Measurements from ENCODE around the gene PLPP7. TPM values are rescaled to one million over a fixed set of nuclear protein-coding genes. Genes with fewer than 3 reads are reported as not detected.

PLPP7 gene
- polyA plus RNA-seq, 1 of the 3 experiments (the other 2 are of a cell fraction), result 8.6 TPM

DNA sequence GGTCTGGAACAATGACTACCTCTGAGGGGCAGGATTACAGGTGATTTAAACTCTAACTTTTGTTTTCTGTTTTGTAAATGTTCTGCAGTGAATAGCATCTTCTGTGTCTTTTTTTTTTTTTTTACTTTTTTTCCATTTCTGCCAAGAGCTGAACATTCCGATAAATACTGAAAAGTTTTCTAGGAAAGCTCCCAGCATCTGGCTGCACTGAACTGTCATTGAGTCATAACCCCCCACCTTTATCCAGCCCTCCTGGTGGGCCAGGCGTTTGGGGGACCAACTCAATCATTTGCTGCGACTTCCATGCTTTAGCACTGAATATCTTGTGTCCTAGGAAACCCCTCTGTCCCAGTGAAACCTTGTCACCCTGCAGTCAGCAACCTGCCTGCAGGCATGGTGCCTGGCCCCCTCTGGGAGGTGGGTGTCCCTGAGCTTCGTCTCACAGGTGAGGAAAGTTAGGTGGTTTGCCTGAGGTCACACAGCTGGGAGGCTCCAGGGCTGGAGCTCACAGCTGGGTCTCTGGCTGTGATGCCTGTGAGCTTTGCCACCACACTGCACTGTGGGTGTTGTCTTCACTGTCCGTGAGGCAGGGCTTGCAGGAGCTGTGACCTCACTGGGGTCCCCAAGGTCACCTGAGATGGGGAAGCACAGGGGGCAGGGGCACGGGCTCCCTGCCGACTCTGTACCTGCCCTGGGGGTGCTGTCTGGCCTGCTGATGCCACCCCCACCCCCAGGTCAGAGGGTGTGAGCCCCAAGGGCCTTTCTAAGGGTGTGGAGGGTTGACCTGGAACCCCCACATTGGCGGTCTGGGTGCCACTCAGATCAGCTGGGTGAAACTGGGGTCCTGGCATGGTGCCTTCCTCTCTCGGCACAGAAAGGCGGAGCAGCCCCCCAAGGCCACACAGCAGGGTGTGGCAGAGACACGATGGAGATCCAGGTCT lies 14.1 kb downstream of the PLPP7 start:
- H3K9me3 ChIP-seq, result no peaks in the 10 kb centered on the region
- no peak overlapping the region for H3K4me2 ChIP-seq
- no peak overlapping the region for H3K9ac ChIP-seq
- no peaks in the 10 kb centered on the region for H3K36me3 ChIP-seq (replicated peaks in 1 of 2; ENCODE audit: control insufficient read depth in 1 of 2, insufficient read depth in 2 of 2, low read length in 1 of 2)
- H4K20me1 ChIP-seq (ENCODE audit: insufficient read depth), result no peaks in the 10 kb centered on the region
- no peaks in the 10 kb centered on the region for H3K79me2 ChIP-seq (ENCODE audit: insufficient read depth)
- TF ChIP-seq SMC3 (IDR thresholded peaks at IDR 0.05; ENCODE audit: low read depth, low read length) (no peak), POLR2AphosphoS5 (IDR thresholded peaks at IDR 0.05; ENCODE audit: low read depth, low read length) (no peak), RXRA (IDR thresholded peaks at IDR 0.05; ENCODE audit: borderline replicate concordance, low read depth) (no peak), GABPA (IDR thresholded peaks at IDR 0.05; ENCODE audit: low read depth) (no peak), CHD2 (IDR thresholded peaks at IDR 0.05; ENCODE audit: low read length, partially characterized antibody) (no peak), GATA2 (CRISPR knock-in tag; IDR thresholded peaks at IDR 0.05) (no peak), EZH2phosphoT487 (IDR thresholded peaks at IDR 0.05; ENCODE audit: borderline replicate concordance, low read depth) (no peak), SIN3A (IDR thresholded peaks at IDR 0.05; ENCODE audit: borderline replicate concordance, low read depth, low read length) (no peak), NFIC (IDR thresholded peaks at IDR 0.05; ENCODE audit: borderline replicate concordance) (no peak)
- H3K9me2 ChIP-seq, result no peaks in the 10 kb centered on the region
- no peak overlapping the region for H2AFZ ChIP-seq (ENCODE audit: low read depth)
- ChIA-PET POLR2A (no interaction called here), CTCF (interaction anchor here (1.0 to 1.5 kb wide), 2 partner anchors 9 to 33 kb away, joined by 3 to 4 read pairs; no protein-coding TSS in a partner anchor)
- no peaks in the 10 kb centered on the region for H3F3A ChIP-seq (replicated peaks; ENCODE audit: insufficient read depth)
- H3K27me3 ChIP-seq (ENCODE audit: insufficient read depth), result no peaks in the 10 kb centered on the region
- no peak overlapping the region for H3K4me3 ChIP-seq (ENCODE audit: low read depth in 2 of 2, low read length in 1 of 2)
- no peak overlapping the region for H3K27ac ChIP-seq (ENCODE audit: low read depth in 2 of 2, low read length in 1 of 2)
- 84% methylated on average over 4 of the region's 11 CpGs for WGBS (ENCODE audit: low lambda C conversion rate)
- no peak for DNase-seq
- peaks cover 0 to 7% of the 10 kb centered on the region in 2 experiments; a peak in 1 of 4 replicates for H3K4me1 ChIP-seq (ENCODE audit: control insufficient read depth in 1 of 2, insufficient read depth in 2 of 2, low read depth in 1 of 2, low read length in 1 of 2)

DNA sequence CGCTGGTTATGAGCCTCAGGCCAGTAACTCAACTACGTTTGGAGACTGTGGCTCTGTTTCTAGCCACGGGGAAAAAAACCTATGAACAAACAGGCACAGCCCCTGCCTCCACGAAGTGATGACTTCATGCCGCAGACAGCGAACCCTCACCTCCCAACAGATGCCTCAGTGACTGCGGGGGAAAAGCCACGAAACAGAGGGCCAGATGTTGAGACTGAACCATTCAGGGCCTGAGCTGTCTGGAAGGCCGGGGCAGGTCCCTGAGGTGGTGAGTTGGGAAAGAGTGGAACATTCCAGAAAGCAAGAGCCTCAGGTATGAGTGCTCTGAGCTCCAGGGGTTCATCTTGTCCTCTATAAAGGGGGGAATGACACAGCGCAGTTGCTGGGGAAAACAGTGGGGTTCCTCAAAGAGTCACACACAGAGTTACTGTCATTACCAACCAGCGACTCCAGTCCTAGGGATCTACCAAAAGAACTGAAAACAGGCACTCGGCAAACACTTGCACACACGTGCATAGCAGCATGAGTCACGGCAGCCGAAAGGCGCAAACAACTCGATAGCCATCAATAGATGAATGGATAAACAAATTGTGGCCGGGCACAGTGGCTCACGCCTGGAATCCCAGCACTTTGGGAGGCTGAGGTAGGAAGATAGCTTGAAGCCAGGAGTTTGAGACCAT lies 15.3 kb downstream of the PLPP7 start:
- H4K20me1 ChIP-seq (ENCODE audit: insufficient read depth), result no peaks in the 10 kb centered on the region
- peak; percentile 63 for DNase-seq
- WGBS (ENCODE audit: low lambda C conversion rate), result 53% methylated on average over 17 of the region's 19 CpGs
- no peak overlapping the region for H3K4me2 ChIP-seq
- H3K79me2 ChIP-seq (ENCODE audit: insufficient read depth), result no peaks in the 10 kb centered on the region
- H2AFZ ChIP-seq (ENCODE audit: low read depth), result no peak overlapping the region
- no peaks in the 10 kb centered on the region for H3K27me3 ChIP-seq (ENCODE audit: insufficient read depth)
- H3K36me3 ChIP-seq (replicated peaks in 1 of 2; ENCODE audit: control insufficient read depth in 1 of 2, insufficient read depth in 2 of 2, low read length in 1 of 2), result no peaks in the 10 kb centered on the region
- no peaks in the 10 kb centered on the region for H3K9me2 ChIP-seq
- no peaks in the 10 kb centered on the region for H3K9me3 ChIP-seq
- TF ChIP-seq, protein P1, sequence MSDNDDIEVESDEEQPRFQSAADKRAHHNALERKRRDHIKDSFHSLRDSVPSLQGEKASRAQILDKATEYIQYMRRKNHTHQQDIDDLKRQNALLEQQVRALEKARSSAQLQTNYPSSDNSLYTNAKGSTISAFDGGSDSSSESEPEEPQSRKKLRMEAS (IDR thresholded peaks at IDR 0.05; ENCODE audit: low read depth), result 0 out of 2 replicates have a peak, but pooled peaks have one; percentile 21
- no peak for TF ChIP-seq ELF1 (IDR thresholded peaks at IDR 0.05)
- peak; percentile 75 for TF ChIP-seq GATA2 (CRISPR knock-in tag; IDR thresholded peaks at IDR 0.05)
- 0 out of 2 replicates have a peak, but pooled peaks have one; percentile 8 for TF ChIP-seq JUND (IDR thresholded peaks at IDR 0.05)
- peak; percentile 48; the same call in 1 of the 2 replicates for TF ChIP-seq MXI1 (IDR thresholded peaks at IDR 0.05; ENCODE audit: low read depth, low read length)
- H3K9ac ChIP-seq, result no peak overlapping the region
- no peak overlapping the region for H3K4me3 ChIP-seq (ENCODE audit: low read depth in 2 of 2, low read length in 1 of 2)
- no peaks in the 10 kb centered on the region for H3F3A ChIP-seq (replicated peaks; ENCODE audit: insufficient read depth)
- H3K4me1 ChIP-seq (ENCODE audit: control insufficient read depth in 1 of 2, insufficient read depth in 2 of 2, low read depth in 1 of 2, low read length in 1 of 2), result peaks cover 0 to 7% of the 10 kb centered on the region in 2 experiments; a peak in 1 of 4 replicates
- POLR2A ChIA-PET, result interaction anchor here (1.0 kb wide), 1 partner anchor 15 kb away, joined by 3 read pairs; the partner anchor contains the start of gene PLPP7
- CTCF ChIA-PET, result interaction anchor here (1.1 kb wide), 1 partner anchor 31 kb away, joined by 3 read pairs; no protein-coding TSS in a partner anchor
- no peak overlapping the region for H3K27ac ChIP-seq (ENCODE audit: low read depth in 2 of 2, low read length in 1 of 2)

All from SK-N-SH (cell line).